Left lung (tissue), 10 donors: Measurements from ENCODE around the gene PTCD1. TPM values are rescaled to one million over a fixed set of nuclear protein-coding genes. Genes with fewer than 3 reads are reported as not detected.

Experiments used
- ATAC-seq: fragments of 200-7000 bp; cut with Tn5 transposase; one replicate; pipeline ENCODE4 v1.9.1; 2020; ENCODE audit warnings: moderate library complexity
- DNase-seq, 4 donors: peaks; one replicate each; pipeline ENCODE4 v3.0.0-alpha.2; 2013 to 2020
- H3K27ac ChIP-seq, 2 donors: fragments of 200-600 bp; sonication (generic) in 1 of 2; one replicate each; pipeline versions ENCODE4 v1.5.0 to v1.8.0; 2020 to 2021
- H3K27me3 ChIP-seq, 2 donors: fragments of 200-600 bp; sonication (generic) in 1 of 2; one replicate each; pipeline versions ENCODE4 v1.5.0 to v1.8.0; 2020 to 2021
- H3K36me3 ChIP-seq, 2 donors: fragments of 200-600 bp; sonication (generic) in 1 of 2; one replicate each; pipeline versions ENCODE4 v1.5.0 to v1.8.0; 2020 to 2021
- H3K4me1 ChIP-seq, 2 donors: fragments of 200-600 bp; one replicate each; pipeline ENCODE4 v1.8.0; 2021
- H3K4me3 ChIP-seq, 2 donors: fragments of 200-600 bp; sonication (generic) in 1 of 2; one replicate each; pipeline versions ENCODE4 v1.5.0 to v1.8.0; 2020 to 2021; ENCODE audit warnings: mild to moderate bottlenecking in 1 of 2
- H3K9me3 ChIP-seq, 2 donors: fragments of 200-600 bp; sonication (generic) in 1 of 2; one replicate each; pipeline versions ENCODE4 v1.5.0 to v1.8.0; 2020 to 2021
- intact Hi-C, 2 donors: fragments of 100-400 bp; cut with DNase I; formaldehyde crosslinking; loops; one replicate each; pipeline versions ENCODE4 v1.11.2 to v1.14.2; 2022
- polyA plus RNA-seq, 6 donors: library from polyadenylated mRNA; unstranded; fragments of 120-200 nt; gene quantifications; one replicate each; pipeline ENCODE4 v1.2.1, GENCODE V29; 2013; ENCODE audit not compliant: insufficient read length in 6 of 6
- total RNA-seq, 2 donors: library from RNA; stranded (reverse); fragmentation: NEBNext Ultra II Directional; extraction: Animal tissue kit (Norgen Biotek cat#: 25700); gene quantifications; one replicate each; pipeline ENCODE4 v1.2.1, GENCODE V29; 2021
- TF ChIP-seq, protein P1 (sequence below), 2 donors: fragments of 200-600 bp; sonication (generic) in 1 of 2; IDR thresholded peaks; one replicate each; pipeline versions ENCODE4 v1.5.0 to v1.8.0; 2021; ENCODE audit warnings: antibody characterized with exemption in 2 of 2
- donor health status: DM: no; HTN: yes; CAD: no.
- donor health status: DM: no; HTN: no; CAD: no.

Gene PTCD1
- total and polyA plus RNA-seq, 8 donors = 3.5 to 8.2 (median 7.0) TPM

DNA sequence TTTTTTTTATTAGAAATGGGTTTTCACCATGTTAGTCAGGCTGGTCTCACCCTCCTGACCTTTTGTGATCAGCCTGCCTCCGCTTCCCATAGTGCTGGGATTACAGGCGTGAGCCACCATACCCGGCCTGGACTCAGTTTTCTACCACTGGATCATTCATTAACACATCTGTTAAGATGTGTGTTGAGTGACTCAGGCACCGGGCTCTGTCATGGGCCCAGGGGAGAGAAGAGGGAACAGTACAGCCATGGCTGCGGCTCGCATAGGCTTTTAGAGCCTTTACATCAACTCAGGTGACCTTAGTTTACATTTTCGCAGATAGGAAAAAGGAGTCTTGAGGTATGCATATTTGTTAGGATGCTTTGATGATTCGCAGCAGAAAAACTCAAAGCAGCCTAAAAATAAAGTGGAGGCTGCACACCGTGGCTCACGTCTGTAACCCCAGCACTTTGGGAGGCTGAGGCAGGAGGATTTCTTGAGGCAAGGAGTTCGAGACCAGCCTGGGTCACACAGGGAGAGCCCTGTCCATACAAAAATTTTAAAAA, 67.2 kb downstream of the PTCD1 start:
- ATAC-seq (no peak), DNase-seq (no peak)
- Histone ChIP-seq H3K27ac (peak overlapping the region in 1 of 2 donors; percentile 63), H3K4me1 (peaks cover 15 to 39% of the 10 kb centered on the region in 2 donors), H3K27me3 (no peaks in the 10 kb centered on the region), H3K9me3 (no peaks in the 10 kb centered on the region), H3K4me3 (no peak overlapping the region), H3K36me3 (peaks cover 0 to 26% of the 10 kb centered on the region in 2 donors)
- intact Hi-C loops = no loop called here
- TF ChIP-seq, protein P1, sequence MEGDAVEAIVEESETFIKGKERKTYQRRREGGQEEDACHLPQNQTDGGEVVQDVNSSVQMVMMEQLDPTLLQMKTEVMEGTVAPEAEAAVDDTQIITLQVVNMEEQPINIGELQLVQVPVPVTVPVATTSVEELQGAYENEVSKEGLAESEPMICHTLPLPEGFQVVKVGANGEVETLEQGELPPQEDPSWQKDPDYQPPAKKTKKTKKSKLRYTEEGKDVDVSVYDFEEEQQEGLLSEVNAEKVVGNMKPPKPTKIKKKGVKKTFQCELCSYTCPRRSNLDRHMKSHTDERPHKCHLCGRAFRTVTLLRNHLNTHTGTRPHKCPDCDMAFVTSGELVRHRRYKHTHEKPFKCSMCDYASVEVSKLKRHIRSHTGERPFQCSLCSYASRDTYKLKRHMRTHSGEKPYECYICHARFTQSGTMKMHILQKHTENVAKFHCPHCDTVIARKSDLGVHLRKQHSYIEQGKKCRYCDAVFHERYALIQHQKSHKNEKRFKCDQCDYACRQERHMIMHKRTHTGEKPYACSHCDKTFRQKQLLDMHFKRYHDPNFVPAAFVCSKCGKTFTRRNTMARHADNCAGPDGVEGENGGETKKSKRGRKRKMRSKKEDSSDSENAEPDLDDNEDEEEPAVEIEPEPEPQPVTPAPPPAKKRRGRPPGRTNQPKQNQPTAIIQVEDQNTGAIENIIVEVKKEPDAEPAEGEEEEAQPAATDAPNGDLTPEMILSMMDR (IDR thresholded peaks at IDR 0.05) = no peak

DNA sequence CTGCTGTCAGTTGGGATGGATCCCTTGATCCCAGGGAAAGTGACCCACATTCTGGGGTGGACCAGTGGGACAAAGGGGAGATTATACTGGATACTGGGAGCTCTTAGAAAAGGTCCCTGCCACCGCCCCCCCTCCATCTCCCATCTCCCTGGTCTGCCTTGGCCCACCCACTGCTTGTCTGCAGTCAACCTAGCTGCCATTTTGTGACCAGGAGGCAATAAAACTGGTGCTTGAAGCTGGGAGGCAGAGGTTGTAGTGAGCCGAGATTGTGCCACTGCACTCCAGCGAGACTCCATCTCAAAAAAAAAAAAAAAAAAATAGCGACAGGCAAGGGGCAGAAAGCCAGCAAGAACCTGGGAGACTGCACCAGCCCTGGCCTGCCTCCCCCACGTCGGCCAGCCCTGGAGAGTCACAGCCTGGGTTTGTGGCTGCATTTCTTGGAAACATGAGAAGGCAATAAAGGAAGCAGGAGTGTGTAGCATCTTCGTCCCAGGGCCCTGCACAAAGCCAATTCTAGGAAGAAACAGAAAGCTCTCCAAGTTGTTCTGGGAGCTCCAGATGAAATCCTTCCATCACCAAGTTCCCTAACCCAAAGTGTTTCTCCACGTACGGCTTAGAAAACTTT, 68.7 kb downstream of the PTCD1 start:
- H3K4me1 ChIP-seq = peaks cover 8 to 27% of the 10 kb centered on the region in 2 donors
- H3K27me3 ChIP-seq = no peaks in the 10 kb centered on the region
- peak overlapping the region; percentile 48 to 60 for H3K27ac ChIP-seq
- no peaks in the 10 kb centered on the region for H3K9me3 ChIP-seq
- intact Hi-C loops = no loop called here
- TF ChIP-seq, protein P1 (IDR thresholded peaks at IDR 0.05) = no peak
- no peak for DNase-seq
- no peak for ATAC-seq
- peaks cover 0 to 38% of the 10 kb centered on the region in 2 donors for H3K36me3 ChIP-seq
- H3K4me3 ChIP-seq = no peak overlapping the region

DNA sequence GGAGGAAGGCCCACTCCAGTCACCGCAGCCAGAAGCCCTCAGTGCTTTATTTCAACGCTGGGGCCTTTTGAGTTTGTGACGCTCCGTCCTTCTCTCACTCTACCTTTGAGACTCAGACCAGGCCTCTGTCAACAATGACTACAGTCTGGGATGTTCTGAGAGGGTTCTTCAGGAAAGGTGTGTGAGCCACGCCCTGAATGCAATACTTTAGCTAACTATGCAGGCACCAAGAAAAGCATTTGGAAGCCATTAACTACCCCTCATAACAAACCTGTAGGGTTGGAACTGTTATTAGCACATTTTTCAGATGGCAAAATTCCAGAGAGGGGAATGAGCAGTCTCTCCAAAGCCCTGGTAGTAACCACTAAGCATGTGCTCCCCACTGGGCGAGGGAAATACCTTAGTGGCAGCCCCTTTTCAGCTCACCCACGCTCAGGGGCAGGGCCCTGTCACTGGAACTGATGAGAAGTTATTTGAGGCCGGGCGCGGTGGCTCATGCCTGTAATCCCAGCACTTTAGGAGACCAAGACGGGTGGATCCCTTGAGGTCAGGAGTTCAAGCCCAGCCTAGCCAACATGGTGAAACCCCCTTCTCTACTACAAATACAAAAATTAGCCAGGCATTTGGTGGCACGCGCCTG, 69.7 kb downstream of the PTCD1 start:
- Histone ChIP-seq H3K27me3 (no peaks in the 10 kb centered on the region), H3K4me1 (peaks cover 8 to 25% of the 10 kb centered on the region in 2 donors), H3K27ac (peak overlapping the region; percentile 48 to 60), H3K36me3 (peaks cover 0 to 49% of the 10 kb centered on the region in 2 donors), H3K4me3 (no peak overlapping the region), H3K9me3 (no peaks in the 10 kb centered on the region)
- peak; percentile 71 for ATAC-seq
- no peak for DNase-seq
- intact Hi-C loops = no loop called here
- TF ChIP-seq, protein P1 (IDR thresholded peaks at IDR 0.05) = no peak

Other genes starting within 250 kb of the PTCD1 start
- 1 to 10 TPM; 1.0 to 3.3 TPM for gene KPNA7, start 230.7 kb downstream of the PTCD1 start, total RNA-seq
- under 1 TPM in 2 of 6 donors, not detected in 4; 0.07 to 0.15 TPM for gene KPNA7, start 230.7 kb downstream of the PTCD1 start, polyA plus RNA-seq
- gene MYH16, start 166.0 kb downstream of the PTCD1 start, total RNA-seq = not detected
- under 1 TPM in 4 of 6 donors, not detected in 2; 0.04 to 0.49 (median 0.24) TPM for gene MYH16, start 166.0 kb downstream of the PTCD1 start, polyA plus RNA-seq
- 100 to 1,000 TPM; 142 to 158 TPM for gene ARPC1A, start 112.9 kb downstream of the PTCD1 start, total RNA-seq
- 100 to 1,000 TPM in 3 of 6 donors, 10 to 100 TPM in 3; 92.7 to 112 (median 101) TPM for gene ARPC1A, start 112.9 kb downstream of the PTCD1 start, polyA plus RNA-seq
- 100 to 1,000 TPM; 280 to 311 TPM for gene ARPC1B, start 64.1 kb downstream of the PTCD1 start, total RNA-seq
- gene ARPC1B, start 64.1 kb downstream of the PTCD1 start, polyA plus RNA-seq = 10 to 100 TPM; 37.1 to 54.2 (median 46.2) TPM
- 10 to 100 TPM; 68.5 to 87.8 TPM for gene PDAP1, start 30.2 kb downstream of the PTCD1 start, total RNA-seq
- gene PDAP1, start 30.2 kb downstream of the PTCD1 start, polyA plus RNA-seq = 100 to 1,000 TPM; 121 to 150 (median 139) TPM
- 10 to 100 TPM; 79.0 to 82.0 TPM for gene BUD31, start 29.8 kb downstream of the PTCD1 start, total RNA-seq
- gene BUD31, start 29.8 kb downstream of the PTCD1 start, polyA plus RNA-seq = 100 to 1,000 TPM in 1 of 6 donors, 10 to 100 TPM in 5; 87.1 to 103 (median 95.2) TPM
- gene CPSF4, start 145 bp upstream of the PTCD1 start, total RNA-seq = 10 to 100 TPM; 25.9 to 34.2 TPM
- gene CPSF4, start 145 bp upstream of the PTCD1 start, polyA plus RNA-seq = 10 to 100 TPM; 30.7 to 43.3 (median 33.0) TPM
- 100 to 1,000 TPM; 250 to 265 TPM for gene ATP5MF, start 27.4 kb upstream of the PTCD1 start, total RNA-seq
- gene ATP5MF, start 27.4 kb upstream of the PTCD1 start, polyA plus RNA-seq = 100 to 1,000 TPM; 302 to 355 (median 329) TPM
- 10 to 100 TPM in 1 of 2 donors, 1 to 10 TPM in 1; 8.5 to 11.1 TPM for gene ZNF789, start 34.1 kb upstream of the PTCD1 start, total RNA-seq
- gene ZNF789, start 34.1 kb upstream of the PTCD1 start, polyA plus RNA-seq = 10 to 100 TPM; 47.4 to 59.5 (median 53.9) TPM
- 10 to 100 TPM; 18.6 to 28.9 TPM for gene ZNF394, start 61.5 kb upstream of the PTCD1 start, total RNA-seq
- 10 to 100 TPM; 14.9 to 18.0 (median 17.2) TPM for gene ZNF394, start 61.5 kb upstream of the PTCD1 start, polyA plus RNA-seq
- 1 to 10 TPM; 6.7 to 7.6 TPM for gene ZKSCAN5, start 65.9 kb upstream of the PTCD1 start, total RNA-seq
- gene ZKSCAN5, start 65.9 kb upstream of the PTCD1 start, polyA plus RNA-seq = 10 to 100 TPM; 15.1 to 16.2 (median 15.5) TPM
- 1 to 10 TPM; 4.1 to 6.4 TPM for gene FAM200A, start 113.3 kb upstream of the PTCD1 start, total RNA-seq
- gene FAM200A, start 113.3 kb upstream of the PTCD1 start, polyA plus RNA-seq = 10 to 100 TPM; 14.9 to 16.4 (median 15.4) TPM
- gene ZNF655, start 119.8 kb upstream of the PTCD1 start, total RNA-seq = 10 to 100 TPM; 56.0 to 67.2 TPM
- 100 to 1,000 TPM in 1 of 6 donors, 10 to 100 TPM in 5; 78.1 to 107 (median 95.8) TPM for gene ZNF655, start 119.8 kb upstream of the PTCD1 start, polyA plus RNA-seq
- gene TMEM225B, start 159.5 kb upstream of the PTCD1 start, total RNA-seq = under 1 TPM; 0.60 to 0.93 TPM
- gene TMEM225B, start 159.5 kb upstream of the PTCD1 start, polyA plus RNA-seq = 1 to 10 TPM; 1.1 to 1.9 (median 1.7) TPM
- 10 to 100 TPM; 15.3 to 17.5 TPM for gene ZSCAN25, start 178.1 kb upstream of the PTCD1 start, total RNA-seq
- 10 to 100 TPM; 17.5 to 21.3 (median 19.6) TPM for gene ZSCAN25, start 178.1 kb upstream of the PTCD1 start, polyA plus RNA-seq
- gene CYP3A5, start 241.2 kb upstream of the PTCD1 start, total RNA-seq = 1 to 10 TPM; 5.7 to 6.0 TPM
- gene CYP3A5, start 241.2 kb upstream of the PTCD1 start, polyA plus RNA-seq = 10 to 100 TPM; 16.2 to 29.5 (median 22.8) TPM